GM18873 (cell line): Measurements from ENCODE around the gene SOCS3.

Experiments
- ATAC-seq: cut with Tn5 transposase; IDR thresholded peaks from one replicate; pipeline ENCODE4 v1.9.1; 2021; ENCODE audit warnings: mild to moderate bottlenecking, moderate library complexity, moderate number of reproducible peaks; ENCODE audit not compliant: unreplicated experiment, low FRiP score

Gene SOCS3

GRCh38 chr17:78391051-78391431, 31.2 kb upstream of the SOCS3 start:
- ATAC-seq: no peak

- ATAC-seq: no peak
These were observed 30.6 kb upstream of the SOCS3 start for GRCh38 chr17:78390241-78391050.

- ATAC-seq: no peak
These were observed 28.4 kb upstream of the SOCS3 start for GRCh38 chr17:78387977-78388941.

- no peak for ATAC-seq
These were observed 24.8 kb upstream of the SOCS3 start for GRCh38 chr17:78384479-78385175.

GRCh38 chr17:78383725-78384471, 24.0 kb upstream of the SOCS3 start:
- ATAC-seq: no peak

- no peak for ATAC-seq
These were observed 21.8 kb upstream of the SOCS3 start for GRCh38 chr17:78381601-78382232.

- ATAC-seq: no peak
These were observed 20.5 kb upstream of the SOCS3 start for GRCh38 chr17:78380370-78380769.

GRCh38 chr17:78379131-78379491, 19.2 kb upstream of the SOCS3 start:
- ATAC-seq: no peak

GRCh38 chr17:78378225-78379130, 18.6 kb upstream of the SOCS3 start, which contains the start of gene PGS1:
TSS of gene PGS1 (plus strand) at chr17:78378649. CDS start at chr17:78378666, 17 bp downstream.
- ATAC-seq: no peak

- no peak for ATAC-seq
These were observed 18.0 kb upstream of the SOCS3 start for GRCh38 chr17:78377858-78378224.

- no peak for ATAC-seq
These were observed 16.3 kb upstream of the SOCS3 start for GRCh38 chr17:78376161-78376560.

- ATAC-seq: no peak
These were observed 15.7 kb upstream of the SOCS3 start for GRCh38 chr17:78375401-78376151.

- no peak for ATAC-seq
These were observed 14.9 kb upstream of the SOCS3 start for GRCh38 chr17:78374631-78375274.

- ATAC-seq: no peak
These were observed 14.3 kb upstream of the SOCS3 start for GRCh38 chr17:78374189-78374588.

- ATAC-seq: no peak
These were observed 13.0 kb upstream of the SOCS3 start for GRCh38 chr17:78372841-78373240.

GRCh38 chr17:78371056-78371455, 11.2 kb upstream of the SOCS3 start:
- ATAC-seq: no peak

- ATAC-seq: no peak
These were observed 10.0 kb upstream of the SOCS3 start for GRCh38 chr17:78369791-78370381.
